Activated CD4-positive, alpha-beta T cell treated with anti-CD3 and anti-CD28 coated beads for 4 hours (primary cell): Measurements from ENCODE around the gene DST.
A peak's percentile ranks its signal among the peaks of the same experiment; 100 is the strongest.

Source experiments
- DNase-seq, 2 donors: peaks; one replicate each; pipeline ENCODE4 v3.0.0-alpha.2; 2020

Gene DST

DNA sequence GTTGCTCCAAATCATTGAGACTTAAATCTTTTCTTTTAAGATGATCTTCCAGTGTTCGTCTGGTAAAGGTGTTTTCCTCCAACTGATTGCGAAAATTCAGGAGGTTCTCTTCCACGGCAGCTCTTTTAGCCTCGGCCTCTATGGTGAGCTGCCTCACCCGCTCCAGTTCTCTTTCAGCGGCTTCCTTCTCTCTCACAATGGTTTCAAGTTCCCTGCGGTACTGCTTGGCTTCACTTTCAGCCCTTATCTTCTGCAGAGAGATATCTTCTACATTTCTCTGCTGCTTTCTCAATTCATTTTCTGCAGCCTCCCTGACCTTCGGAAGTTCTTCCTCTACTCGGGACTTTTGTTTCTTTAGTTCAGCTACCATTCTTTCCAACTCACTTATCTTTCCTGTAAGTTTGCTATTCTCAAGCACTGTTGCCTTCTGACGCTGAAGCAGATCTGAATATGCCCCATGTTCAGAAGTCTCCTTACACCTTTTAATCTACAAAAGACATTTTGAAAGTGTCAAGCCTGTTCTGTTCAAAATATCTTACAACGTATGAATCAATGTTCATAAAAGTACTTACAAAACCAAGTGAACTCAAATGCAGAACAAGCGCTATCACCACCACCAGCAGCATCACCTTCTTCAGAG lies 22.3 kb downstream of the DST start:
- no peak for DNase-seq

GRCh38 chr6:56618050-56618449 lies 24.6 kb downstream of the DST start:
- no peak for DNase-seq

DNA sequence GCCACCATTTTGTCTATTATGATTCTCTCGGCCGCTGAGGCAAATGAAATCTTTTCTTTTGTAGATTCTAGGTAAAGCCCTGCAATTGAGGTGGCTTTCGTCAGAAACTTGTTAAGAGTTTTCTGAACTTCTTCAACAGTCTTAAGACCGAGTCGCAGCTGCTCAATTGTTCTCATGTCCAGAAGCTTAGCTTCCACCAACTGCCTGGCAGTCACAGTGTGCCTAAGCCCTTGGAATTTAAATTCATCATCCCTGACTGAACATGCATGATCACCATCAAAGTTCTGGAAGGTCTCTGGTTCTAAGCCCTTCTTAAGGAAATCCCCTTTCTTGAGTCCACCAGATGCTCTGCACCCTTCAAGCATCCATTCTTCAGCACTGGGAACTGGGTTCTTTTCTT lies 25.7 kb downstream of the DST start:
- no peak for DNase-seq

GRCh38 chr6:56613247-56613851 lies 29.3 kb downstream of the DST start:
- no peak for DNase-seq

GRCh38 chr6:56608332-56608731 lies 34.4 kb downstream of the DST start:
- no peak for DNase-seq

GRCh38 chr6:56607111-56607752 lies 35.5 kb downstream of the DST start:
- no peak for DNase-seq

DNA sequence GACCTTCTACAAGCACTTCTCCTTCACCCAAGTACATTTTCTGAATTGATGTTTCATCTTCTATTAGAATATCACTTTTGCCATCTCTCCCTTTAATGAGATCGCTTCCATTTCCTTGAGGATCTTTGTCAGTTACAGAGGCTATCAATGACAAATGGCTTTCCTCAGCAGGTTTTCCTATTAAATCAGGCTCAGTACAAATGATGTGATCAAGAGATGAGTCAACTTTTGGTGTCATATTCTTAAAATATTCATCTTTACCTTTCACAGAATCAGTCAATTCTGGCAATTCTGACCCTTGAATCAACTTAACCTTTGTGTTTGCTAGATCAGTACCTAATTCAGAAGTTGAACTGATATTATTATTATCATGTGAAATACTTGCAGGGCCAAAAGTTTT lies 37.3 kb downstream of the DST start:
- DNase-seq: no peak

DNA sequence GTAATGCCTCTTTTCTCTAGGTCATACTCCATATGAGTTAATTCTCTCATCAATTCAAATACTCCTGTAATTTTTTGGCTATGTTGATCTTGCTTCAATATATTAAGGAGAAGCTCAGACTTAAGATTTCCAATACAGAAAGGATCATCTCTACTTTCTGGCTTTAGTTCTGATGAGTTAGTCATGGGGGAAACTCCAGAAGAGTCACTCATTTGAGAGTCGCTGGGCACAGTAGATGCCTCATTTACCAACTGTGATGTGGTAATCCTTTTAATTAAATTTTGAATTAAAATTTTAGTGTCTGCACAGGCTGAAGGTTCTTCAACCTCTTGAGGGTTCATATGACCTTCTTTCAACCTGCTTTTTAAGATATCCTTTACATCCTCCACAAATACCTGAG lies 38.5 kb downstream of the DST start:
- no peak for DNase-seq

DNA sequence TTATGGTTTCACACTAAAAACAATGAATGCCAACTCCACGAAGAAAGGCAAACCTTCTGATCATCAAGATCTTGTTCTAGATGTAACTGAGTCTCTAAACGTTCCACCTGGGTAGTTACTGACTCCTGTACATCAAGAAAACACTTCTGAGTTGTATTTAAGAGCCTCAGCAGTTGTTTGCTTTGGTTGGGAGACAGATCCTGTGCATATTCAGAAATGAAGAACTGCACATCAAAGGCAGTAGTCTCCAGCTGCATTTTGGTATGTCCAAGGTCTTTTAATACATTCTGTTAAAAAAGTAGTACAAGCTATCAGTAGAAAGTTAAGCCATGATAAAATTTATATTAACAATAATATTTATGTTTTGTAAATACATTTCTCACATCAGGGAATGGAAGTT lies 41.3 kb downstream of the DST start:
- DNase-seq: no peak

DNA sequence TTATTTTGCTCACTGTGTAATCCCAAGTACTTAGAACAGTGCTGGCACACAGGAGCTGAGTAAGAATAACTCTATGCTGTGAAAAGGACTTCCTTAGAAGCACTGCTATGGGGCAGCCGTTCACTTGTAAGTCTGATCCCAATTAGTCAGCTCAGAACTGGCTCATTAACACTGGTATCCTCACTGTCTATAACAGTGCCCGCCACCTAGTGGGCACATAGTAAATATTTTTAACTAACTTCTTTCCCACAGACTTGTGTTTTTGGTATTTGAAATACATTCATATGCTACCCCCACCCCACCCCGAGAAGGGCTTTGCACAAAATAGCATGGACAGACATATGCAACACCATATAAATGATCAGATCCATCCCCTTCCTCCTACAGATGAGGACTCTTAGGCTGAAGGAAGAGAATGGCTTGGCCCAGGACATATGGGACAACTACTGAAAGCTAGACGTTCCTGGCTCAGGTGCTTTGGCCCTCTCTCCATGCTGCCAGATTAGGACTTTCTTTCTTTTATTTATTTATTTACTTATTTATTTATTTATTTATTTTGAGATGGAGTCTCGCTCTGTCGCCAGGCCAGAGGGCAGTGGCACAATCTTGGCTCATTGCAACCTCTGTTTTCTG lies 47.1 kb downstream of the DST start:
- peak; percentile 24 to 25 for DNase-seq

- DNase-seq: no peak
Observed at GRCh38 chr6:56594699-56595098, 48.0 kb downstream of the DST start.

- no peak for DNase-seq
Observed at GRCh38 chr6:56593801-56594318, 48.8 kb downstream of the DST start.

GRCh38 chr6:56582236-56582635 lies 60.5 kb downstream of the DST start:
- no peak for DNase-seq

GRCh38 chr6:56581296-56581925 lies 61.3 kb downstream of the DST start:
- DNase-seq: no peak

GRCh38 chr6:56580271-56580670 lies 62.4 kb downstream of the DST start:
- no peak for DNase-seq

DNA sequence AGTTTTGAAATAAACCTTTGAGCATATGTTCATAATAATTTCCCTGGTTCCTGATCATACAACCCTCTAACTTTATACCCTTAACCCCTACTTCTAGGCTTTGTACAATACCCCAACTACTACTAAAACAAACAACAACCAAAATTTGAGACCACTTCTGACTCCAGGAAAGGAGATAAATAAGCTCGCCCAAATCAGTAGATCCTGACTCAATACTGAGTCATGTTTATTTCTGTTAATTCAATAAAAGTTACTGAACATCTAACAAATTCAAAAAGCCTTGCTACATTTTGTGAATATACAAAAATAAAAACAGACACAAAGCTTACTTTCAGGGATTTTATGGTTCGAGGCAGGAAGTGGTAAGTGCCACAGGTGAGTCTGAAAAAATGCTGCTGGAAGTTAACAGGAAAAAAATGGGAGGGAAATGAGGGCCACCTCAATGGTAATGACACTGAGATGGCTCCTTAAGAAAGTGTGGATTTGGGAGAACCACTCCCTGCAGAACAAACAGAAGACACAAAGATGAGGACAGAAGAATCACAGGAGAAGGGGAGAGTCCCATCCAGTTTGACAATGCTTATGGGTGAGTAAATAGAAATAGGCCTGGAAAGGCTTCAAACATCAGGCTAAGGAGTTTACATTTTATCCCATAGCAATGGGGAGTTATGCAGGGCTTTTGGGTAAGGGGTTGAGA lies 63.4 kb downstream of the DST start:
- DNase-seq: no peak

DNA sequence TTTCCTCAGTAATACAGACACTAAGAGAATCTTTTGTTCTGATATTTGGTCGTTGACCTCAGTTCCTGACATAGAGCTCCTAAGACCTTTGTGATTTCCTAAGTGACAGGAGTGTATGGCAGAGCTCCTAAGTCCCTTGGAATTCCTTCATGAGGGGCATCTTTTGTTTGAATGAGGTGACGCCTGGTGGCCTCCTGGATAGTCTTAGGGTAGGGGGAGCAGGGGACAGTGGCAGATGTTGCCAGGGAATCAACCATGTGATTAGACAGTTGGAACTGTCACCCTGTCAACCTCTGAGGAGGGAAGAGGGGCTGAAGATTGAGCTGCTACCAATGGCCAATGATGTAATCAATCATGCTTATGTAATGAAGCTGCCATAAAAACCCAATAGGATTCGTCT lies 67.0 kb downstream of the DST start:
- DNase-seq: no peak

GRCh38 chr6:56574292-56574691 lies 68.4 kb downstream of the DST start:
- DNase-seq: no peak

DNA sequence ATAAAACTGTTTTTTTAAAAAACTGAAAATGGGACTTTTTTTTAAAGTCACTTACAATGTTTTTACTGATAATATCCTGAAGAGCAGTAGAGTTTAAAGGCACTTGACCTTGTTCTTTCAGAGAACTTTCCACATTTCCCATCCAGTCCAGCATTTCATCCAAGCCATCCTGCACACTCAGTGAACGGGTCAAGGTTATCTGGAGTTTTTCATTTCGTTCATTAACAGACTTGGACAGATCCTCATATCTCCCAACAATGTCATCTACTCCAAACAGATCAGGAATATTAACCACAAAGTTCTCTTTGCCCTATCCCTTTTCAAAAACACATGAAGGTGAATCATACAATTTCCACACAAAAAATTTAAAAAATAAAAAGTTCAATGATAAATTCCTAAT lies 69.1 kb downstream of the DST start:
- no peak for DNase-seq

DNA sequence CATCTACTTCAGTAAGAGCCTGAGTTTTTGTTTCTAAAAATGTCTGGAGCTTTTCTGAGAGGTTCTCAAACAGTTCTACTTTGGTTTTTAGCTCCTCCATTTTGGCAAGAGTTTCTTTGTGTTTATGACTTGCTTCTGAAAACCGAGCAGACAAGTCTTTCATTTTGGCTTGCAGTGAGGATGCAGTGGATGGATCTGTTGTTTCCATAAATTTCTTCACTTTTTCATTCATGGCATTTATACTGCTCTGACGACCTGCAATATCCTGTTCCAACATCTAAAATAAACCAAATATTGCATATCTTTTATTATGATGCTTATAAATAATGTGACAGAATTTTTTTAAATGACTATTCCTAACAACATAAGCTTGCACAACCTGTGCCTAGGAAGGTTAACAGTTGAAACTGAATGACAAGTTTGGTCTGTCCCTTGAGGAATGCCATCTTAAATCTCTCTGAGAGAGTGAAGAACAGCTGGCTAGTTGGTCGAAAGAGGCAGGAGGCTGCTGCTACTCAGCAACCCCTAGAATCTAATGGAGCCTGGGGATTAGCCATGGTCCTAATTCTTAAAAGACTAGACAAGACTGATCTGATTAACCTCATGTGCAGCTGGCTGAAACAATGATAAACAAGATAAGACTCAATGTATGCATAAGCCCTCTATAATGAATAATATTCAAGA lies 69.8 kb downstream of the DST start:
- DNase-seq: no peak

DNA sequence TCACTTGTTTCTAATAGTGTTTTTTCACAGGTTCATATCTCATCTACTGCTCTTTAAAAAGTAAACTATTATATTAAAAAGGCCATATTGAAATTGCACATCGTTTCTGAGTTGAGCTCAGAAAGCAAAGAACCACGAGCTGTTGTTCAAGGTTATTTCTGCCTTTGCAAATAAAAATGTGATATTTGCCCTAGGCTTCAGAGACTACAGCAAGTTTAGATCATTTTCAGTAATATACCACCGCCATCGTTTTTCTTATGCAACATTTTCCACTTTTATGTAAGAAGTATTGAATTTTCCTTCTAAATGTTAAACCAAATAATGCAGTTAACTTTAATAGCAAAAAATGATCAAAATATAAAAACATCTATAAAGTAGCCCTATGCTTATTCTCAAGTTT lies 71.1 kb downstream of the DST start:
- no peak for DNase-seq
